Uterus (tissue), 4 donors: ENCODE measurements around the gene TMEM131. TPM values are rescaled to one million over a fixed set of nuclear protein-coding genes. Genes with fewer than 3 reads are reported as not detected.

ENCODE experiments used
- DNase-seq, 2 donors: peaks; one replicate each; pipeline ENCODE4 v3.0.0-alpha.2; 2019 to 2020
- H3K27ac ChIP-seq, 2 donors: fragments of 200-600 bp; sonication (generic); 1 replicate in 1 of 2; 2 replicates in 1 of 2; pipeline ENCODE4 v1.5.1; 2016 to 2018
- H3K27me3 ChIP-seq, 2 donors: fragments of 200-600 bp; sonication (generic); one replicate each; pipeline ENCODE4 v1.5.1; 2018 to 2019; ENCODE audit warnings: control low read depth in 1 of 2
- H3K36me3 ChIP-seq, 2 donors: fragments of 200-600 bp; sonication (generic); one replicate each; pipeline ENCODE4 v1.5.1; 2019; ENCODE audit warnings: control low read depth in 1 of 2
- H3K4me1 ChIP-seq, 2 donors: fragments of 200-600 bp; sonication (generic); one replicate each; pipeline ENCODE4 v1.5.1; 2018 to 2019; ENCODE audit warnings: control low read depth in 1 of 2
- H3K4me3 ChIP-seq, 2 donors: fragments of 200-600 bp; sonication (generic); 1 replicate in 1 of 2; 2 replicates in 1 of 2; pipeline ENCODE4 v1.5.1; 2018 to 2019; ENCODE audit warnings: mild to moderate bottlenecking in 1 of 2
- H3K9me3 ChIP-seq, 2 donors: fragments of 200-600 bp; sonication (generic); one replicate each; pipeline ENCODE4 v1.5.1; 2019; ENCODE audit warnings: control low read depth in 1 of 2
- CTCF ChIP-seq, 4 experiments: fragments of 200-600 bp in 2 of 4; fragments of 450-650 bp in 2 of 4; sonication (generic) in 2 of 4; IDR thresholded peaks; one replicate each; pipeline ENCODE4 v1.5.1; 2016 to 2019; ENCODE audit warnings: antibody characterized with exemption in 4 of 4, mild to moderate bottlenecking in 2 of 4, moderate library complexity in 1 of 4
- POLR2A ChIP-seq, 2 donors: fragments of 450-650 bp; IDR thresholded peaks; one replicate each; pipeline ENCODE4 v1.6.1; 2016; ENCODE audit warnings: antibody characterized with exemption in 2 of 2, mild to moderate bottlenecking in 1 of 2, moderate library complexity in 1 of 2
- intact Hi-C: fragments of 100-400 bp; cut with DNase I; formaldehyde crosslinking; loops from one replicate; pipeline ENCODE4 v1.15.1; 2023; ENCODE audit warnings: low total_unique reads
- total RNA-seq, 4 donors: library from RNA; depleted of rRNA in 3 of 4; stranded (reverse); fragments of >200 nt in 3 of 4; gene quantifications; one replicate each; pipeline versions ENCODE4 v1.1.0 to v1.2.4, GENCODE V29; 2014 to 2023
- donor health status: DM: yes; HTN: yes; CAD: no.

The TMEM131 gene
- total RNA-seq, 4 donors from 2014 or later = 14.1 to 62.4 (median 35.4) TPM

GRCh38 chr2:97723156-97724072, 272.3 kb downstream of the TMEM131 start:
- Histone ChIP-seq H3K9me3 (no peaks in the 10 kb centered on the region), H3K27me3 (no peaks in the 10 kb centered on the region), H3K27ac (no peak overlapping the region), H3K4me3 (no peak overlapping the region), H3K4me1 (no peaks in the 10 kb centered on the region), H3K36me3 (no peaks in the 10 kb centered on the region)
- intact Hi-C loops = no loop called here
- no peak for DNase-seq
- TF ChIP-seq POLR2A (IDR thresholded peaks at IDR 0.05) (no peak), CTCF (IDR thresholded peaks at IDR 0.05) (no peak)

GRCh38 chr2:97722227-97722626, 273.5 kb downstream of the TMEM131 start:
- TF ChIP-seq POLR2A (IDR thresholded peaks at IDR 0.05) (no peak), CTCF (IDR thresholded peaks at IDR 0.05) (no peak)
- no peaks in the 10 kb centered on the region for H3K4me1 ChIP-seq
- no peak overlapping the region for H3K4me3 ChIP-seq
- no peaks in the 10 kb centered on the region for H3K9me3 ChIP-seq
- H3K36me3 ChIP-seq = no peaks in the 10 kb centered on the region
- H3K27me3 ChIP-seq = no peaks in the 10 kb centered on the region
- intact Hi-C loops = no loop called here
- no peak for DNase-seq
- no peak overlapping the region for H3K27ac ChIP-seq

- no peaks in the 10 kb centered on the region for H3K36me3 ChIP-seq
- no peaks in the 10 kb centered on the region for H3K9me3 ChIP-seq
- H3K4me1 ChIP-seq = no peaks in the 10 kb centered on the region
- TF ChIP-seq POLR2A (IDR thresholded peaks at IDR 0.05) (no peak), CTCF (IDR thresholded peaks at IDR 0.05) (no peak)
- intact Hi-C loops = no loop called here
- DNase-seq = no peak
- H3K27me3 ChIP-seq = no peaks in the 10 kb centered on the region
- H3K27ac ChIP-seq = no peak overlapping the region
- no peak overlapping the region for H3K4me3 ChIP-seq
Observed at GRCh38 chr2:97720746-97721145, 275.0 kb downstream of the TMEM131 start.

GRCh38 chr2:97719362-97720155, 276.2 kb downstream of the TMEM131 start:
- H3K36me3 ChIP-seq = no peaks in the 10 kb centered on the region
- no peak for DNase-seq
- H3K4me1 ChIP-seq = no peaks in the 10 kb centered on the region
- H3K27ac ChIP-seq = no peak overlapping the region
- H3K9me3 ChIP-seq = no peaks in the 10 kb centered on the region
- H3K4me3 ChIP-seq = no peak overlapping the region
- intact Hi-C loops = no loop called here
- no peaks in the 10 kb centered on the region for H3K27me3 ChIP-seq
- no peak for TF ChIP-seq CTCF (IDR thresholded peaks at IDR 0.05)
- TF ChIP-seq POLR2A (IDR thresholded peaks at IDR 0.05) = no peak

GRCh38 chr2:97718942-97719341, 276.8 kb downstream of the TMEM131 start:
- intact Hi-C loops = no loop called here

More at GRCh38 chr2:97718942-97719341, 276.8 kb downstream of the TMEM131 start:
- H3K36me3 ChIP-seq = no peaks in the 10 kb centered on the region
- H3K4me1 ChIP-seq = no peaks in the 10 kb centered on the region
- no peaks in the 10 kb centered on the region for H3K9me3 ChIP-seq
- TF ChIP-seq POLR2A (IDR thresholded peaks at IDR 0.05) = no peak
- no peak for TF ChIP-seq CTCF (IDR thresholded peaks at IDR 0.05)
- no peak overlapping the region for H3K4me3 ChIP-seq
- H3K27ac ChIP-seq = no peak overlapping the region
- DNase-seq = no peak
- no peaks in the 10 kb centered on the region for H3K27me3 ChIP-seq
